ENCODE data around the gene VSTM2L. TPM values are rescaled to one million over a fixed set of nuclear protein-coding genes. Genes with fewer than 3 reads are reported as not detected.

VSTM2L gene
- polyA plus RNA-seq, 2 of the 4 experiments (the other 2 are of a cell fraction): 2.0 to 5.8 TPM

DNA sequence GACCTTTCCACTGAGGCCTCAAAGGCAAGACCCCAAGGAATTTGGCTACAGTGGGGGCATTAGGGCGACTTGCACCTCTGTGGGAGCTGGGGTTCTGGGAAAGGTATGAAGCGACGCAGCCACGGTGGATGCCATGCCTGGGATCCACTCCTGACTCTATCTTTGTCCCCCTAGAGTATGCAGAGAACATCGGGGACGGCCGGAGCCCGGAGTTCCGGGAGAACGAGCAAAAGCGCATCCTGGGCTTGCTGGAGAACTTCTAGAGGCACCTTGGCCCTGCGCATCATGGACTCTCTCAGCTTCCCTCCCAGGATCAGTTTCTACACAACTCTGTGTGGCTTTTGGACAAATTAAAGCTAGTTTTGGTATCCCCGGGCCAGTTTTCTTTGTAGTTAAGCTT is 31.2 kb upstream of the VSTM2L start:
- Histone ChIP-seq H3K4me3 (no peak overlapping the region), H3K4me1 (no peaks in the 10 kb centered on the region), H3K4me2 (no peak overlapping the region), H3K27ac (no peak overlapping the region), H3K9me3 (no peaks in the 10 kb centered on the region)
- TF ChIP-seq EHMT2 (IDR thresholded peaks at IDR 0.05; ENCODE audit: low read depth) (no peak), CHD4 (IDR thresholded peaks at IDR 0.05; ENCODE audit: borderline replicate concordance) (no peak), PHF8 (IDR thresholded peaks at IDR 0.05; ENCODE audit: borderline replicate concordance, low read depth) (no peak), ZSCAN20 (CRISPR knock-in tag; IDR thresholded peaks at IDR 0.05) (no peak), ZNF302 (CRISPR knock-in tag; IDR thresholded peaks at IDR 0.05) (no peak)
- TF ChIP-seq, protein P1, sequence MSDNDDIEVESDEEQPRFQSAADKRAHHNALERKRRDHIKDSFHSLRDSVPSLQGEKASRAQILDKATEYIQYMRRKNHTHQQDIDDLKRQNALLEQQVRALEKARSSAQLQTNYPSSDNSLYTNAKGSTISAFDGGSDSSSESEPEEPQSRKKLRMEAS (IDR thresholded peaks at IDR 0.05): no peak
- TF ChIP-seq, protein P2, sequence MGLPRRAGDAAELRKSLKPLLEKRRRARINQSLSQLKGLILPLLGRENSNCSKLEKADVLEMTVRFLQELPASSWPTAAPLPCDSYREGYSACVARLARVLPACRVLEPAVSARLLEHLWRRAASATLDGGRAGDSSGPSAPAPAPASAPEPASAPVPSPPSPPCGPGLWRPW (IDR thresholded peaks at IDR 0.05): no peak
- TF ChIP-seq, protein P3, sequence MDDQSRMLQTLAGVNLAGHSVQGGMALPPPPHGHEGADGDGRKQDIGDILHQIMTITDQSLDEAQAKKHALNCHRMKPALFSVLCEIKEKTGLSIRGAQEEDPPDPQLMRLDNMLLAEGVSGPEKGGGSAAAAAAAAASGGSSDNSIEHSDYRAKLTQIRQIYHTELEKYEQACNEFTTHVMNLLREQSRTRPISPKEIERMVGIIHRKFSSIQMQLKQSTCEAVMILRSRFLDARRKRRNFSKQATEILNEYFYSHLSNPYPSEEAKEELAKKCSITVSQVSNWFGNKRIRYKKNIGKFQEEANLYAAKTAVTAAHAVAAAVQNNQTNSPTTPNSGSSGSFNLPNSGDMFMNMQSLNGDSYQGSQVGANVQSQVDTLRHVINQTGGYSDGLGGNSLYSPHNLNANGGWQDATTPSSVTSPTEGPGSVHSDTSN (IDR thresholded peaks at IDR 0.05): no peak
- no peak for ATAC-seq
- CTCF ChIA-PET: interaction anchor here (0.8 kb wide), 1 partner anchor 22 kb away, joined by 3 read pairs; no protein-coding TSS in a partner anchor
- POLR2A ChIA-PET: no interaction called here
- FAIRE-seq: no peak
- DNase-seq (ENCODE audit: low read depth in 1 of 2, low spot score in 1 of 2): no peak
- WGBS (ENCODE audit: missing lambda C conversion rate): 91% methylated on average over 13 of the region's 13 CpGs

DNA sequence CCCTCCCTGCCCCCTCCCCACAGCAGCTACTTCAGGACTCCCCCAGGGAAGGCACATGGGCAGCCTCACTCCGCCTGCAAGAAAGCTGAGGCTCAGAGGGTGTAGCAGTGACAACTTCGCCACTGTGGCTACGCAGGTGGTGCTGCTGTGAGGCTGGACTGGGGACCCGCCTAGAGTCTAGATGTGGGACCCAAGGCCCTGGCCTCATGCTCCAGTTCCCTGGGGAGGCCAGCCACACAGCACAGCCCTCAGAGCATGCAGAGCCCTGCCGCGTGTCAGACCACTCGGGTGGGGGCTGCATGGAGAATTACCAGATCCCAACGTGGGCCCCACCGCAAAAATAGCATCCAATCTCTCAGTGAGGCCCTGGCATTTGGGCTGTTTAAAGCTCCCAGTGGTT is 30.8 kb upstream of the VSTM2L start:
- WGBS (ENCODE audit: missing lambda C conversion rate): 89% methylated on average over 8 of the region's 9 CpGs

More for the DNA sequence above, 30.8 kb upstream of the VSTM2L start:
- no peak overlapping the region for H3K4me2 ChIP-seq
- no peaks in the 10 kb centered on the region for H3K4me1 ChIP-seq
- no peak for ATAC-seq
- CTCF ChIA-PET: interaction anchor here (0.8 kb wide), 1 partner anchor 21 kb away, joined by 3 read pairs; no protein-coding TSS in a partner anchor
- H3K4me3 ChIP-seq: no peak overlapping the region
- DNase-seq (ENCODE audit: low read depth in 1 of 2, low spot score in 1 of 2): no peak
- H3K27ac ChIP-seq: no peak overlapping the region
- no peak for FAIRE-seq
- no peaks in the 10 kb centered on the region for H3K9me3 ChIP-seq
- TF ChIP-seq RAD21 (conservative IDR thresholded peaks at IDR 0.05 in 1 of 2, IDR thresholded peaks at IDR 0.05 in 1 of 2): no peak
- TF ChIP-seq KDM1A (IDR thresholded peaks at IDR 0.05; ENCODE audit: low read depth): no peak
- TF ChIP-seq, protein P4, sequence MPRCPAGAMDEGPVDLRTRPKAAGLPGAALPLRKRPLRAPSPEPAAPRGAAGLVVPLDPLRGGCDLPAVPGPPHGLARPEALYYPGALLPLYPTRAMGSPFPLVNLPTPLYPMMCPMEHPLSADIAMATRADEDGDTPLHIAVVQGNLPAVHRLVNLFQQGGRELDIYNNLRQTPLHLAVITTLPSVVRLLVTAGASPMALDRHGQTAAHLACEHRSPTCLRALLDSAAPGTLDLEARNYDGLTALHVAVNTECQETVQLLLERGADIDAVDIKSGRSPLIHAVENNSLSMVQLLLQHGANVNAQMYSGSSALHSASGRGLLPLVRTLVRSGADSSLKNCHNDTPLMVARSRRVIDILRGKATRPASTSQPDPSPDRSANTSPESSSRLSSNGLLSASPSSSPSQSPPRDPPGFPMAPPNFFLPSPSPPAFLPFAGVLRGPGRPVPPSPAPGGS (IDR thresholded peaks at IDR 0.05): no peak
- no peak for TF ChIP-seq CHD4 (IDR thresholded peaks at IDR 0.05; ENCODE audit: borderline replicate concordance)
- TF ChIP-seq BHLHE40 (IDR thresholded peaks at IDR 0.05; ENCODE audit: low read depth, low read length): no peak
- TF ChIP-seq, protein P5, sequence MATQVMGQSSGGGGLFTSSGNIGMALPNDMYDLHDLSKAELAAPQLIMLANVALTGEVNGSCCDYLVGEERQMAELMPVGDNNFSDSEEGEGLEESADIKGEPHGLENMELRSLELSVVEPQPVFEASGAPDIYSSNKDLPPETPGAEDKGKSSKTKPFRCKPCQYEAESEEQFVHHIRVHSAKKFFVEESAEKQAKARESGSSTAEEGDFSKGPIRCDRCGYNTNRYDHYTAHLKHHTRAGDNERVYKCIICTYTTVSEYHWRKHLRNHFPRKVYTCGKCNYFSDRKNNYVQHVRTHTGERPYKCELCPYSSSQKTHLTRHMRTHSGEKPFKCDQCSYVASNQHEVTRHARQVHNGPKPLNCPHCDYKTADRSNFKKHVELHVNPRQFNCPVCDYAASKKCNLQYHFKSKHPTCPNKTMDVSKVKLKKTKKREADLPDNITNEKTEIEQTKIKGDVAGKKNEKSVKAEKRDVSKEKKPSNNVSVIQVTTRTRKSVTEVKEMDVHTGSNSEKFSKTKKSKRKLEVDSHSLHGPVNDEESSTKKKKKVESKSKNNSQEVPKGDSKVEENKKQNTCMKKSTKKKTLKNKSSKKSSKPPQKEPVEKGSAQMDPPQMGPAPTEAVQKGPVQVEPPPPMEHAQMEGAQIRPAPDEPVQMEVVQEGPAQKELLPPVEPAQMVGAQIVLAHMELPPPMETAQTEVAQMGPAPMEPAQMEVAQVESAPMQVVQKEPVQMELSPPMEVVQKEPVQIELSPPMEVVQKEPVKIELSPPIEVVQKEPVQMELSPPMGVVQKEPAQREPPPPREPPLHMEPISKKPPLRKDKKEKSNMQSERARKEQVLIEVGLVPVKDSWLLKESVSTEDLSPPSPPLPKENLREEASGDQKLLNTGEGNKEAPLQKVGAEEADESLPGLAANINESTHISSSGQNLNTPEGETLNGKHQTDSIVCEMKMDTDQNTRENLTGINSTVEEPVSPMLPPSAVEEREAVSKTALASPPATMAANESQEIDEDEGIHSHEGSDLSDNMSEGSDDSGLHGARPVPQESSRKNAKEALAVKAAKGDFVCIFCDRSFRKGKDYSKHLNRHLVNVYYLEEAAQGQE (IDR thresholded peaks at IDR 0.05): no peak
- TF ChIP-seq ZC3H11A (IDR thresholded peaks at IDR 0.05): no peak
- no peak for TF ChIP-seq ZNF302 (CRISPR knock-in tag; IDR thresholded peaks at IDR 0.05)
- no peak for TF ChIP-seq GATA3 (IDR thresholded peaks at IDR 0.05; ENCODE audit: borderline replicate concordance)
- no peak for TF ChIP-seq HOXB13 (CRISPR knock-in tag; IDR thresholded peaks at IDR 0.05; ENCODE audit: low read depth)
- TF ChIP-seq ZSCAN20 (CRISPR knock-in tag; IDR thresholded peaks at IDR 0.05): no peak
- TF ChIP-seq MAFK (IDR thresholded peaks at IDR 0.05; ENCODE audit: partially characterized antibody): no peak
- no peak for TF ChIP-seq HOXA7 (CRISPR knock-in tag; IDR thresholded peaks at IDR 0.05)
- no peak for TF ChIP-seq CBX8 (IDR thresholded peaks at IDR 0.05)
- TF ChIP-seq EHMT2 (IDR thresholded peaks at IDR 0.05; ENCODE audit: low read depth): no peak
- TF ChIP-seq, protein P3 (IDR thresholded peaks at IDR 0.05): no peak
- TF ChIP-seq HOXB5 (CRISPR knock-in tag; IDR thresholded peaks at IDR 0.05): no peak
- TF ChIP-seq MYC (IDR thresholded peaks at IDR 0.05; ENCODE audit: borderline replicate concordance, low read length): no peak
- no peak for TF ChIP-seq KDM5A (IDR thresholded peaks at IDR 0.05)
- TF ChIP-seq, protein P6, sequence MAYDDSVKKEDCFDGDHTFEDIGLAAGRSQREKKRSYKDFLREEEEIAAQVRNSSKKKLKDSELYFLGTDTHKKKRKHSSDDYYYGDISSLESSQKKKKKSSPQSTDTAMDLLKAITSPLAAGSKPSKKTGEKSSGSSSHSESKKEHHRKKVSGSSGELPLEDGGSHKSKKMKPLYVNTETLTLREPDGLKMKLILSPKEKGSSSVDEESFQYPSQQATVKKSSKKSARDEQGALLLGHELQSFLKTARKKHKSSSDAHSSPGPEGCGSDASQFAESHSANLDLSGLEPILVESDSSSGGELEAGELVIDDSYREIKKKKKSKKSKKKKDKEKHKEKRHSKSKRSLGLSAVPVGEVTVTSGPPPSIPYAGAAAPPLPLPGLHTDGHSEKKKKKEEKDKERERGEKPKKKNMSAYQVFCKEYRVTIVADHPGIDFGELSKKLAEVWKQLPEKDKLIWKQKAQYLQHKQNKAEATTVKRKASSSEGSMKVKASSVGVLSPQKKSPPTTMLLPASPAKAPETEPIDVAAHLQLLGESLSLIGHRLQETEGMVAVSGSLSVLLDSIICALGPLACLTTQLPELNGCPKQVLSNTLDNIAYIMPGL (CRISPR knock-in tag; IDR thresholded peaks at IDR 0.05; ENCODE audit: borderline replicate concordance): no peak
- POLR2A ChIA-PET: no interaction called here
